C4-2B (cell line): ENCODE data around the gene MEGF11.

Experiments used
- ZFX ChIP-seq: fragments of 450-650 bp; IDR thresholded peaks from 2 replicates; pipeline ENCODE4 v1.6.1; 2017
- TF ChIP-seq, protein P1 (sequence below): fragments of 450-650 bp; conservative IDR thresholded peaks from 2 replicates; pipeline ENCODE4 v1.5.1; 2017; ENCODE audit warnings: mild to moderate bottlenecking

DNA sequence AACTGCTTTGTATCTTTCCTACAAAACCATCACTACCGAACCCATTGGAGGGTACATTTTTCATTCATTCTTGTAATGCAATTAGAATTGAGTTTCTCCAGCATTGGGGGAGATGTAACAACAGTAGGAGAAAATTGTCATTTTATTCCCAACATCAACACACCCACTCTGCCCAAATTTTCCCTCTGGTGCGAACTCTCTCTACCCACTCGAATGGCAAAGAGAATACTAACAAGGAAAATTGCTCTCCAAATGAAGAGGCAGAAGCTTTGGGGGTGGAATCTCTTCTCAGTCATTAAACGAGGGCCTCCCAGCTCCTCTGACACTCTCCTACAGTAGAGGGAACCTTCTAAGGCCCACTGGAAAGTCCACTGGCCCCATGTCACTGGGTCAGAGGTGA is 135.7 kb downstream of the MEGF11 start:
- TF ChIP-seq, protein P1, sequence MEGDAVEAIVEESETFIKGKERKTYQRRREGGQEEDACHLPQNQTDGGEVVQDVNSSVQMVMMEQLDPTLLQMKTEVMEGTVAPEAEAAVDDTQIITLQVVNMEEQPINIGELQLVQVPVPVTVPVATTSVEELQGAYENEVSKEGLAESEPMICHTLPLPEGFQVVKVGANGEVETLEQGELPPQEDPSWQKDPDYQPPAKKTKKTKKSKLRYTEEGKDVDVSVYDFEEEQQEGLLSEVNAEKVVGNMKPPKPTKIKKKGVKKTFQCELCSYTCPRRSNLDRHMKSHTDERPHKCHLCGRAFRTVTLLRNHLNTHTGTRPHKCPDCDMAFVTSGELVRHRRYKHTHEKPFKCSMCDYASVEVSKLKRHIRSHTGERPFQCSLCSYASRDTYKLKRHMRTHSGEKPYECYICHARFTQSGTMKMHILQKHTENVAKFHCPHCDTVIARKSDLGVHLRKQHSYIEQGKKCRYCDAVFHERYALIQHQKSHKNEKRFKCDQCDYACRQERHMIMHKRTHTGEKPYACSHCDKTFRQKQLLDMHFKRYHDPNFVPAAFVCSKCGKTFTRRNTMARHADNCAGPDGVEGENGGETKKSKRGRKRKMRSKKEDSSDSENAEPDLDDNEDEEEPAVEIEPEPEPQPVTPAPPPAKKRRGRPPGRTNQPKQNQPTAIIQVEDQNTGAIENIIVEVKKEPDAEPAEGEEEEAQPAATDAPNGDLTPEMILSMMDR = no peak
- no peak for TF ChIP-seq ZFX
